ENCODE measurements around the gene CBFB.

DNA sequence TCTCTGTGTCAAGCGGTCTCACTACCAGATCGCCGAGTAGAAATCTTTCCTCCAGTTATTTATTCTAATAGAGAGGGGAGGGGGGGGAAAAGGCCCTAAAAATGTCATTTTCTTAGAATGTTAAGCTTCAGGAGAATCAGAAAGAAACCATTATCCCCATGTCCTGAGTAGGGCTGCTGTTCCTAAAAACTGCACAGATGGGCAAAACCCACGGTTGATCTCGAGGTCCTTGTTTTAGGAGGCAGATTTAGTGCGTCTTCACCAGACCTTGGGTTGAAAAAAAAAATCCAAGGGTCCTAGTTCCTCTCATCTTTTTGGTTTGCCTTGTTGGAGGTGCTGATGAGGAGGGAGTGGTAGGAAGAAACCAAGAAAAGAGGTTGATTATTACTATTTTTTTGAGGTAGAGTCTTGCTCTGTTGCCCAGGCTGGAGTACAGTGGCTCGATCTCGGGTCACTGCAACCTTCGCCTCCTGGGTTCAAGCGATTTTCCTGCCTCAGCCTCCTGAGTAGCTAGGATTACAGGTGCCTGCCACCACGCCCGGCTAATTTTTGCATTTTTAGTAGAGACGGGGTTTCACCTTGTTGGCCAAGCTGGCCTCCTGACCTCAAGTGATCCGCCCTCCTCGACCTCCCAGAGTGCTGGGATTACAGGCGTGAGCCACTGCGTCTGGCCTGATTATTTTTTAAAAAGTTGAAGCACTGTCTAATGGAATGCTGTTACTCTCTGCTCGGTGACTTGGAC, 1.4 kb downstream of the CBFB start:
- TF ChIP-seq, protein P1, sequence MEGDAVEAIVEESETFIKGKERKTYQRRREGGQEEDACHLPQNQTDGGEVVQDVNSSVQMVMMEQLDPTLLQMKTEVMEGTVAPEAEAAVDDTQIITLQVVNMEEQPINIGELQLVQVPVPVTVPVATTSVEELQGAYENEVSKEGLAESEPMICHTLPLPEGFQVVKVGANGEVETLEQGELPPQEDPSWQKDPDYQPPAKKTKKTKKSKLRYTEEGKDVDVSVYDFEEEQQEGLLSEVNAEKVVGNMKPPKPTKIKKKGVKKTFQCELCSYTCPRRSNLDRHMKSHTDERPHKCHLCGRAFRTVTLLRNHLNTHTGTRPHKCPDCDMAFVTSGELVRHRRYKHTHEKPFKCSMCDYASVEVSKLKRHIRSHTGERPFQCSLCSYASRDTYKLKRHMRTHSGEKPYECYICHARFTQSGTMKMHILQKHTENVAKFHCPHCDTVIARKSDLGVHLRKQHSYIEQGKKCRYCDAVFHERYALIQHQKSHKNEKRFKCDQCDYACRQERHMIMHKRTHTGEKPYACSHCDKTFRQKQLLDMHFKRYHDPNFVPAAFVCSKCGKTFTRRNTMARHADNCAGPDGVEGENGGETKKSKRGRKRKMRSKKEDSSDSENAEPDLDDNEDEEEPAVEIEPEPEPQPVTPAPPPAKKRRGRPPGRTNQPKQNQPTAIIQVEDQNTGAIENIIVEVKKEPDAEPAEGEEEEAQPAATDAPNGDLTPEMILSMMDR (IDR thresholded peaks at IDR 0.05; ENCODE audit: low read length): no peak
- no peak for TF ChIP-seq EZH2 (IDR thresholded peaks at IDR 0.05; ENCODE audit: borderline replicate concordance, low read length)

All from OCI-LY1 (cell line).